ENCODE data around the gene MAPK1IP1L.
"Not testable (repeated sequence)": the region's sequence is repeated elsewhere in the genome, so short reads cannot be mapped to it uniquely, and the experiment has no call there.

Gene MAPK1IP1L

GRCh38 chr14:55057919-55058318 lies 6.5 kb downstream of the MAPK1IP1L start:
- no peak for DNase-seq

- no peak for DNase-seq
Measured at GRCh38 chr14:55059333-55059732, 7.9 kb downstream of the MAPK1IP1L start.

- DNase-seq = no peak
Measured at GRCh38 chr14:55062517-55063351, 11.3 kb downstream of the MAPK1IP1L start.

GRCh38 chr14:55064896-55065295 lies 13.4 kb downstream of the MAPK1IP1L start:
- not testable (repeated sequence) for DNase-seq

- no peak for DNase-seq
Measured at GRCh38 chr14:55065411-55065810, 14.0 kb downstream of the MAPK1IP1L start.

- DNase-seq = no peak
Measured at GRCh38 chr14:55066223-55066622, 14.8 kb downstream of the MAPK1IP1L start.

- DNase-seq = no peak
Measured at GRCh38 chr14:55070981-55071411, 19.5 kb downstream of the MAPK1IP1L start.

- peak; percentile 18 for DNase-seq
Measured at GRCh38 chr14:55071870-55072640, 20.6 kb downstream of the MAPK1IP1L start.

GRCh38 chr14:55073856-55074255 lies 22.4 kb downstream of the MAPK1IP1L start:
- no peak for DNase-seq

- DNase-seq = peak; percentile 74
Measured at GRCh38 chr14:55074662-55075061, 23.2 kb downstream of the MAPK1IP1L start.

- no peak for DNase-seq
Measured at GRCh38 chr14:55075628-55076175, 24.3 kb downstream of the MAPK1IP1L start.

GRCh38 chr14:55077170-55078151 lies 26.0 kb downstream of the MAPK1IP1L start:
- no peak for DNase-seq

GRCh38 chr14:55079961-55080360 lies 28.5 kb downstream of the MAPK1IP1L start:
- not testable (repeated sequence) for DNase-seq

- no peak for DNase-seq
Measured at GRCh38 chr14:55084401-55085059, 33.1 kb downstream of the MAPK1IP1L start.

GRCh38 chr14:55085060-55085660 lies 33.7 kb downstream of the MAPK1IP1L start:
- DNase-seq = no peak

- DNase-seq = no peak
Measured at GRCh38 chr14:55086938-55087337, 35.5 kb downstream of the MAPK1IP1L start.

- DNase-seq = no peak
Measured at GRCh38 chr14:55088356-55088755, 36.9 kb downstream of the MAPK1IP1L start.

- DNase-seq = no peak
Measured at GRCh38 chr14:55092341-55092740, 40.9 kb downstream of the MAPK1IP1L start.

- DNase-seq = peak; percentile 40
Measured at GRCh38 chr14:55094292-55095157, 43.1 kb downstream of the MAPK1IP1L start.

GRCh38 chr14:55097881-55098560 lies 46.6 kb downstream of the MAPK1IP1L start:
- DNase-seq = no peak

Data from NCI-H69 (cell line).